Small intestine (tissue), 7 donors: ENCODE measurements around the gene MVB12B. TPM values are rescaled to one million over a fixed set of nuclear protein-coding genes. Genes with fewer than 3 reads are reported as not detected.

ENCODE experiments used
- DNase-seq, 2 donors: peaks; one replicate each; pipeline versions ENCODE4 v3.0.0 to v3.0.0-alpha.2; 2013
- FAIRE-seq: peaks from 2 replicates; lab custom pipeline; 2012; peaks lifted over from hg19 to GRCh38; lab: Jason Lieb, UNC
- H3K27ac ChIP-seq, 3 donors: one replicate each; pipeline ENCODE4 v1.5.1; 2013; ENCODE audit warnings: low read length in 2 of 3, mild to moderate bottlenecking in 2 of 3, control low read depth in 1 of 3, inconsistent platforms in 1 of 3, low read depth in 1 of 3, moderate library complexity in 1 of 3
- H3K27me3 ChIP-seq, 3 donors: one replicate each; pipeline ENCODE4 v1.6.1; 2013; ENCODE audit warnings: low read length in 3 of 3, inconsistent platforms in 1 of 3; ENCODE audit not compliant: control insufficient read depth in 3 of 3, insufficient read depth in 3 of 3
- H3K36me3 ChIP-seq, 3 donors: one replicate each; pipeline ENCODE4 v1.6.1; 2013; ENCODE audit warnings: low read length in 3 of 3, inconsistent platforms in 1 of 3, low read depth in 1 of 3, mild to moderate bottlenecking in 1 of 3, moderate library complexity in 1 of 3; ENCODE audit not compliant: control insufficient read depth in 3 of 3, insufficient read depth in 2 of 3
- H3K4me1 ChIP-seq, 3 donors: one replicate each; pipeline ENCODE4 v1.6.1; 2013; ENCODE audit warnings: low read length in 2 of 3, inconsistent platforms in 1 of 3, low read depth in 1 of 3, mild to moderate bottlenecking in 1 of 3, moderate library complexity in 1 of 3; ENCODE audit not compliant: control insufficient read depth in 3 of 3, insufficient read depth in 2 of 3
- H3K4me3 ChIP-seq, 3 donors: one replicate each; pipeline ENCODE4 v1.5.1; 2013; ENCODE audit warnings: low read length in 3 of 3, control low read depth in 1 of 3, inconsistent platforms in 1 of 3, low read depth in 1 of 3, mild to moderate bottlenecking in 1 of 3, moderate library complexity in 1 of 3
- H3K9me3 ChIP-seq, 2 donors: one replicate each; pipeline ENCODE4 v1.6.1; 2013; ENCODE audit warnings: low read depth in 1 of 2, low read length in 1 of 2; ENCODE audit not compliant: control insufficient read depth in 2 of 2, insufficient read depth in 1 of 2
- WGBS, 3 donors: extraction: QIAGEN DNeasy Blood & Tissue Kit; methylation state at CpG; one replicate each; pipeline ENCODE4 v1.1.7; 2013; 5-methylcytosine and 5-hydroxymethylcytosine counted together
- polyA plus RNA-seq, 4 donors: library from polyadenylated mRNA; stranded (reverse) in 3 of 4; unstranded in 1 of 4; fragments of 200-250 nt in 3 of 4; fragments of 120-200 nt in 1 of 4; gene quantifications; one replicate each; pipeline versions ENCODE4 v1.2.1 to v1.2.3, GENCODE V29; 2013
- donor health status: healthy with polysubstance abuse.
- donor health status: control.
- donor health status: control.
- donor health status: Bipolar disorder and iron deficiency.
- donor health status: healthy.

The MVB12B gene
- polyA plus RNA-seq, 4 donors: 1.6 to 10.0 (median 4.2) TPM

DNA sequence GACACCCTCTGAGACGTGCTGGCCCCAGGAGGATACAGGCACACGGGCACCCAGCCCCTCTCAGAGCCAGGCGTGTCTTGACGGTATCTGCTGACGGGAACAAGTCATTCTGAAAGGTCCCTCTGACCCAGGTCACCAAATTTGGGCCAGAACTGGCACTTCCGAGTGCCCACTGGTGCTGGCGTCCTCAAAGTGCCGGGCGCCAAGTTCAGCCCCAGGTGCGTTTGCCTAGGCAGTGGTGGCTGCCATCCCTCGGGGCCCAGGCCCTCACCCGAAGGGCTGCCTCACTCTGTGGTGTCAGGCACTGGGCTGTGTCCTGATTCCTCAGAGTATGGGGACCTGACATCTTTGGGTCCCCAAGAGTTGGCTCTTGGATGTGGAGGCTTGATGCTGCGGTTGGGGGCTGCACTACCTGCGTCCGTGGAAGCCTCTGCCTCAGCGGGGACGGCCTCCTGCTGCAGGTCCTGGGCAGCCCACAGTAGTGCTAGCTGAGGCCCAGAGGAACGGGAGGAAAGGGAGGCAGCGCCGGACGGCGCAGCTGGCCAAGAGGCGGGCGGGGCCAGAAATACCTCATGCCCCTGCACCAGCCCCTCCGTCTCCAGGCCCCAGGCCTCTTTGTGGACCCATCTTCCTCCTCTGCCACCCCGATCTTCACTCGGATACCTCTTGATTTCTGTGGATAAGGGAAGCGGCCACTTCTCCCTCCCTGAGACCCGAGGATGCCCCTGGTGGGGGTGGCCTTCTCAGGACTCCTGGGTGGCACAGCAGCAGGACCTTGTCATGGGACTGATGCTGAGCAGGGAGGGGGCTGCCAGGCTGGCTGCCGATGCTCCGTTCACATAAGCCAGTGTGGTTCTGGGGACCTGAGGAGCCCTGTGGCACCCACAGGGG is 177.7 kb downstream of the MVB12B start:
- no peaks in the 10 kb centered on the region for H3K4me1 ChIP-seq
- DNase-seq: no peak
- WGBS, 3 donors: 91 to 93% (median 92%) methylated on average over 25 to 31 of the region's 31 CpGs

DNA sequence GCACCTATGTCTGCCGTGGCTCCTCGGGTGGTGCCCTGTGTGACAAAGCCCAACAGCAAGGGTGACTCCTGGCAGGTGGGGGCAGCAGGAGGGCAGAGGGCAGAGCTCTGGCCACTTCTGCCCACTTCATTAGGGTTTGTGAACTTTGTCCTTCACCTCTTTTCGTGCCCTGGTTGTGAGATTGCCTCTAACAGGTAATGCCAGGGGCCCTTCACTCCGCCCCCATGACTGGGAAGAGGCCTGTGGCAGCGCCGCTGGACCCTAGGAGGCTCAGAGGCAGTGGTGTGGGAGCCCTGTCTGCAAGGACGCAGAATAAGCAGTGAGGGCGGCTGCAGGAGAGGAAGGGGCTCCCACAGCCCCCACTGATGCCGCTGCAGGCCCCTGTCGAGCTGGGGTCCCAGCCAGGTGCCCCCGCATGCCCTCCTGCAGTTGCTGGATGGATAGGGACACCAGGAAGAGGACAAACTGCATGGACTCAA is 178.4 kb downstream of the MVB12B start:
- no peak for DNase-seq
- no peak for FAIRE-seq
- Histone ChIP-seq H3K9me3 (no peaks in the 10 kb centered on the region), H3K27me3 (peaks cover 0 to 12% (median under 1%) of the 10 kb centered on the region in 3 donors), H3K36me3 (peaks cover 0 to 40% (median 0%) of the 10 kb centered on the region in 3 donors), H3K27ac (no peak overlapping the region), H3K4me3 (no peak overlapping the region), H3K4me1 (no peaks in the 10 kb centered on the region)
- WGBS, 3 donors: 83 to 91% (median 86%) methylated on average over 11 of the region's 11 CpGs

More for the DNA sequence above, 177.7 kb downstream of the MVB12B start:
- Histone ChIP-seq H3K9me3 (no peaks in the 10 kb centered on the region), H3K4me3 (no peak overlapping the region), H3K27ac (no peak overlapping the region), H3K36me3 (peaks cover 0 to 40% (median 0%) of the 10 kb centered on the region in 3 donors), H3K27me3 (peaks cover 0 to 19% (median 1%) of the 10 kb centered on the region in 3 donors)
- no peak for FAIRE-seq

DNA sequence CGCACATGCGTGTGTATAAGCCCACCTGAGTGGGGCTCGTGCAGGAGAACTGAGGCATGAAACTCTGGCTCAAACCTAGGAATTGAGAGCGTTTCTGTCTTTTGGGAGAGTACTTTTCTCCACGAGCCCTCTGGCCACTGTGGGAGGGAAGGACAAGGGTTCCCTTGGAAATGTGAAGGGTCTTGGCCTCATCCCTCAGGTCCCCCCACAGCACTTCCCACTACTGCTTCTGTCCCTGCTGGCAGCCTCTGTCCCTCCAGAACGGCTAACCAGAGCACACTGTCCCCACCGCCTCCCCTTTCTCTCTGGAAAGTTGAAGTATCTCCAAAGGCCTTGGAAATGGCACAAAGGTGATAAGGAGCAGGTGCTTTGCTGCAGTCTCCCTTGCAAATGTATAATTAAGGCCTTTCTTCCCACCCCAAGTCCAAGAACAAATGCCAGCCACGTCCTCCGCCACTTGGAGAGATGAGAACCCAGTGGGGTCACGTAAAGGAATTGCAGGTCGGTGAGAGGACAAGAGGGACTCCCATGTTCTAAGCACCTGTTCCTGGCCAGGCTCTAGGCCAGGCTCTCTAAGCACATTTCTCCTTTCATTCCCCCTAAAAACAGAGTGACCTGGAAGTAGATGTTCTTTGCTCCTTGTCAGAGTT is 179.2 kb downstream of the MVB12B start:
- peaks cover 0 to 40% (median 0%) of the 10 kb centered on the region in 3 donors for H3K36me3 ChIP-seq
- H3K27ac ChIP-seq: no peak overlapping the region
- peaks cover 0 to 4% (median 0%) of the 10 kb centered on the region in 3 donors for H3K27me3 ChIP-seq
- FAIRE-seq: no peak
- no peaks in the 10 kb centered on the region for H3K4me1 ChIP-seq
- DNase-seq: no peak
- WGBS, 3 donors: 61 to 82% (median 63%) methylated on average over 11 of the region's 11 CpGs
- no peaks in the 10 kb centered on the region for H3K9me3 ChIP-seq
- no peak overlapping the region for H3K4me3 ChIP-seq

GRCh38 chr9:126506361-126507317 is 180.0 kb downstream of the MVB12B start:
- Histone ChIP-seq H3K4me1 (no peaks in the 10 kb centered on the region), H3K27me3 (peaks cover 0 to 4% (median 1%) of the 10 kb centered on the region in 3 donors), H3K36me3 (peaks cover 0 to 35% (median 0%) of the 10 kb centered on the region in 3 donors), H3K27ac (no peak overlapping the region), H3K9me3 (no peaks in the 10 kb centered on the region), H3K4me3 (no peak overlapping the region)
- WGBS, 3 donors: 85 to 87% (median 87%) methylated on average over 26 to 27 of the region's 27 CpGs
- FAIRE-seq: no peak
- DNase-seq: no peak

DNA sequence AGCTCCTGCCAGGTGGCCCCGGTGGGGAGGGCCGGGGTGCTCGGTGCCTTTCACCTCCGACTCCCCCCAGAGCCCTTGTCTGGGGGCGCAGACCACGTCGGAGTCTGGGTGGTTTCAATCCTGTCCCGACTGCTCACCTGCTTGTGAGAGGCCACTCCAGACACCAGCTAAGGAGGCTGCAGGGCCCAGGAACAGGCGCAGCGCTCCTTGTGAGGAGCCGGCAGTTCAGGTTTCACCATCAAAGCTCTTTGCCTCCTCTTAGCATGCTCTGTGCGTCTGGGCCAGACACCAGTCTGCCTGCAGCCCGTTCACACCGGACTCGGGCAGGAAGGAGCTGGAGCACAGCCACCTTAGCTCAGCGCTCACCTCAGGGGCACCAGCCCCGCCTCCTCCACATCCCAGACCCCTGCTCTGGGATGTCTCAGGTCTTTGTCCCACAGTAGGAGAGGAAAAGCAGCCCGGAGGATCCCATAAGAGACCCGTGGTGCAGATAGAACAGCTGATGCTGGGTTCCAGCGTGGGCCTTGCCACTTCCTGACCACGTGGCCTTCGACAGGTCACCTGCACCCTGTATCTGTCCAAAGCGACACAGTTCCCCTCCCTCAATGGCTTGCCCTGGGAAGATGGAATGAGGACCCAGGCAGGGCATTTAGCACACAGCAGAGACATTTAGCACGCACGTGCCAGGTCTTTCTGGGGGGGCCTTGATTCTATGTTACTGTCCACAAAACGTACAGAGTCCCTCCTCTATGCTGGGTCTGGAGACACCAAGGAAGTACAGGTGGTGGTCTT is 180.9 kb downstream of the MVB12B start:
- FAIRE-seq (no peak), DNase-seq (no peak)
- Histone ChIP-seq H3K27ac (no peak overlapping the region), H3K4me3 (no peak overlapping the region), H3K27me3 (peaks cover 0 to 4% (median 1%) of the 10 kb centered on the region in 3 donors), H3K4me1 (no peaks in the 10 kb centered on the region), H3K36me3 (peaks cover 0 to 29% (median 0%) of the 10 kb centered on the region in 3 donors), H3K9me3 (no peaks in the 10 kb centered on the region)
- 71 to 77% (median 75%) methylated on average over 26 of the region's 26 CpGs for WGBS, 3 donors

DNA sequence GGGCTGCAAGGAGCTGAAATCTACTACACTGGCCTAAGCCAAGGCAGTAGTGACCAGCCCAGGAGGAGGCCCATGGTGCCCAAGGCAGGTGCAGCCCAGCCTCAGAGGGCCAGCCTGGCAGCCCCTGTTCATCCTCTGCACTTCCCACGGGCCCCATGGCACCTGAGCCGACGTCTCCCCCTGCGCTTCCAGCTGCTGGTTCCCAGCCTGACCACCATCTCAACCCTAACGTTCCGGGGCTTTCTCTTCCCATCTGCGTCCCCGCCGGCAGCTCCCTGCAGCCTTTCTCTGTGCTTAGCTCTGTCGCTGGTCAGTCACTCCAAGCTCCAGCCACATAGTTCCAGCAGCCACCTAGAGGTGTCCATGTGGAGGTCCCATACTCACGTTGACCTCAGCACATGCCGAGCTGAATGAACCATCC is 181.6 kb downstream of the MVB12B start:
- Histone ChIP-seq H3K4me1 (no peaks in the 10 kb centered on the region), H3K4me3 (no peak overlapping the region), H3K27ac (no peak overlapping the region), H3K36me3 (peaks cover 0 to 24% (median 0%) of the 10 kb centered on the region in 3 donors), H3K27me3 (peaks cover 0 to 5% (median 3%) of the 10 kb centered on the region in 3 donors), H3K9me3 (no peaks in the 10 kb centered on the region)
- FAIRE-seq (no peak), DNase-seq (no peak)
- 77 to 82% (median 77%) methylated on average over 12 of the region's 12 CpGs for WGBS, 3 donors

- H3K27me3 ChIP-seq: peaks cover 3 to 13% (median 8%) of the 10 kb centered on the region in 3 donors
- no peak overlapping the region for H3K4me3 ChIP-seq
- no peak overlapping the region for H3K27ac ChIP-seq
- peaks cover 0 to 16% (median 0%) of the 10 kb centered on the region in 3 donors for H3K36me3 ChIP-seq
- no peaks in the 10 kb centered on the region for H3K9me3 ChIP-seq
- FAIRE-seq: no peak
- DNase-seq: no peak
- 85 to 92% (median 89%) methylated on average over 2 of the region's 2 CpGs for WGBS, 3 donors
- H3K4me1 ChIP-seq: peaks cover 0 to 2% (median 0%) of the 10 kb centered on the region in 3 donors
These were observed 182.3 kb downstream of the MVB12B start for GRCh38 chr9:126508928-126509327.
